ENCODE data around the gene SDHA. TPM values are rescaled to one million over a fixed set of nuclear protein-coding genes. Genes with fewer than 3 reads are reported as not detected.
"Not testable (repeated sequence)": the region's sequence is repeated elsewhere in the genome, so short reads cannot be mapped to it uniquely, and the experiment has no call there.

SDHA gene
- total RNA-seq, 1 experiment from 2014 or later = 54.0 TPM

DNA sequence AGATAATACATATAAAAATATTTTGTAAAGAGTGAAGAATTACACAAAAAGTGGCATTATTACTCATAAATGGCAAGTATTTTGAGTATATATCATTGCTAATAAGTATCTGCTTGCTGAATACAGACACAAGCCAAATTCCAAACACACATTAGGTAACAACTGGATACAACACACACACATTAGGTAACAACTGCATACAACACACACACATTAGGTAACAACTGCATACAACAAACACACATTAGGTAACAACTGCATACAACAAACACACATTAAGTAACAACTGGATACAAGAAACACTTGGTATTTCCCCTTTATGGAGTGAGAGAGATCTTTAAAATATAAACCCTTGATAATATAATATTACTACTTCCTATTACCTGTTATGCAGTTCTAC, 13.7 kb upstream of the SDHA start:
- peaks cover 12% of the 10 kb centered on the region; the same call in 1 of the 2 replicates for H3K36me3 ChIP-seq (ENCODE audit: insufficient read depth, low read length)
- no peak overlapping the region for H3K27ac ChIP-seq (ENCODE audit: low read length)
- H3K27me3 ChIP-seq (ENCODE audit: low read length) = no peaks in the 10 kb centered on the region
- H3K9me2 ChIP-seq (replicated peaks; ENCODE audit: insufficient read depth, low read length) = no peaks in the 10 kb centered on the region
- no peak for DNase-seq
- no peak overlapping the region for H2AFZ ChIP-seq (ENCODE audit: low read length)
- H3K4me3 ChIP-seq (ENCODE audit: low read length) = no peak overlapping the region
- no peak overlapping the region for H3K4me2 ChIP-seq (ENCODE audit: low read depth, low read length, poor library complexity, severe bottlenecking)
- peaks cover 8% of the 10 kb centered on the region; the same call in 1 of the 2 replicates for H4K20me1 ChIP-seq (ENCODE audit: insufficient read depth, low read depth, low read length)
- H3K4me1 ChIP-seq (ENCODE audit: low read length) = peaks cover 23% of the 10 kb centered on the region
- H3K79me2 ChIP-seq (ENCODE audit: low read length) = peaks cover 34% of the 10 kb centered on the region
- H3K9me3 ChIP-seq (ENCODE audit: low read length) = no peaks in the 10 kb centered on the region
- H3K9ac ChIP-seq (ENCODE audit: low read length) = no peak overlapping the region

DNA sequence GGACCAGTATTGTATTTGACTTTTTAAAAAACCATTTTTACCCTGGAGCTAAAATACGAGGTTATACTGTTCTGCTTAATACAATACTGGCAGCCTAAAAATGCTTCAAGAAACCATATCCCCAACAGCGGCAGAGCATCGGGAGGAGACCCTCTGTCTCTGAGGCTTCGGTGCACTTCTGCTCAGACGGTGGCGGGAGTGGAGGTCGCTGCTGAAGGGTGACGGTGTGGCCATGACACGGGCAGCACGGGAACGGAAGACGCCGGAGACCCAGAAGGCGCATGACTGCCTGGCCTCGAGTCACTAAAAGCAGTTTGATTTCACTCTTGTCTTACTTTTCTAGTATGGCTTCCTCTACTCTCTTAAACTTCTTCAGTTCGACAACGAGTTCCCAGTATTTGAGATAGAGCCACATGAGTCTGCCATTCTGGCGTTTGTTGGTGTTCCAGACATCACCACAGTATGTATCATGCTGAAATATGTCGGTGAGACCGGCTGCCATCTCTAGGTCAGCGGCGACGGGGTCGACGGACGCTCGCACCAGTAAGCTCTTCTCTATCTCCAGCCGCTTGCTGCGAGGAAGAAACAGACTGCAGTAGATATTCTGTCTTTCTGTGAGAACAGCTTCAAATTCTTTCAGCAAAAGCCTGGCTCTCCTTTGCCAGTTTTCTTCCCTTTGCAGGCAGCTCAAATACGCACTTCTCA, 13.0 kb upstream of the SDHA start:
- peaks cover 12% of the 10 kb centered on the region; the same call in 1 of the 2 replicates for H3K36me3 ChIP-seq (ENCODE audit: insufficient read depth, low read length)

DNA sequence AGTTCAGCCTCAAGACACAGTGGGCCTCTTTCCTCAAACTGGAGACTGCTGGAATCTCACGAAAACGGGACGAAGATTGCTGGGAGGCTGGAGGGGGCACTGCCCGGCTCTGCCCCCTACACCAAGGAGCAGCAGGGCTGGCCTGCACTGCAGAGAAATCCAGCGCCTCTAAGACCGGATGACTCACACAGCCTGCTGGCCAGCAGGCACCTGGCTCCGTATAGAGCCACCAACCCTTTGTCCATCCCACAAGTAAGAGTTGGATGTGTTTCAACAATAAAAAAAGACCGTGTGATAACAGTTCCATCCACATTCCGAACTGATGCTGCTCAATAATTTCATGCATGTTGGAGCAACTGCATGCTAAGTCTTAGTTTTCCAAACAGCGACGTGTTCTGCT, 11.7 kb upstream of the SDHA start:
- H3K9me2 ChIP-seq (replicated peaks; ENCODE audit: insufficient read depth, low read length) = no peaks in the 10 kb centered on the region
- no peaks in the 10 kb centered on the region for H3K9me3 ChIP-seq (ENCODE audit: low read length)
- H3K9ac ChIP-seq (ENCODE audit: low read length) = no peak overlapping the region
- H3K27ac ChIP-seq (ENCODE audit: low read length) = no peak overlapping the region
- H4K20me1 ChIP-seq (ENCODE audit: insufficient read depth, low read depth, low read length) = peaks cover 11% of the 10 kb centered on the region; the same call in 1 of the 2 replicates
- peaks cover 44% of the 10 kb centered on the region for H3K79me2 ChIP-seq (ENCODE audit: low read length)
- H3K4me2 ChIP-seq (ENCODE audit: low read depth, low read length, poor library complexity, severe bottlenecking) = no peak overlapping the region
- peaks cover 14% of the 10 kb centered on the region for H3K4me1 ChIP-seq (ENCODE audit: low read length)
- no peak overlapping the region for H2AFZ ChIP-seq (ENCODE audit: low read length)
- no peaks in the 10 kb centered on the region for H3K27me3 ChIP-seq (ENCODE audit: low read length)
- H3K36me3 ChIP-seq (ENCODE audit: insufficient read depth, low read length) = peaks cover 12% of the 10 kb centered on the region; the same call in 1 of the 2 replicates
- no peak for DNase-seq
- no peak overlapping the region for H3K4me3 ChIP-seq (ENCODE audit: low read length)

More for the DNA sequence above, 13.0 kb upstream of the SDHA start:
- DNase-seq = no peak
- H3K4me2 ChIP-seq (ENCODE audit: low read depth, low read length, poor library complexity, severe bottlenecking) = no peak overlapping the region
- H3K9me2 ChIP-seq (replicated peaks; ENCODE audit: insufficient read depth, low read length) = no peaks in the 10 kb centered on the region
- no peaks in the 10 kb centered on the region for H3K27me3 ChIP-seq (ENCODE audit: low read length)
- no peak overlapping the region for H3K27ac ChIP-seq (ENCODE audit: low read length)
- no peak overlapping the region for H3K9ac ChIP-seq (ENCODE audit: low read length)
- no peaks in the 10 kb centered on the region for H3K9me3 ChIP-seq (ENCODE audit: low read length)
- no peak overlapping the region for H2AFZ ChIP-seq (ENCODE audit: low read length)
- H3K4me3 ChIP-seq (ENCODE audit: low read length) = no peak overlapping the region
- peaks cover 23% of the 10 kb centered on the region for H3K4me1 ChIP-seq (ENCODE audit: low read length)
- H4K20me1 ChIP-seq (ENCODE audit: insufficient read depth, low read depth, low read length) = peaks cover 13% of the 10 kb centered on the region; the same call in 1 of the 2 replicates
- peaks cover 40% of the 10 kb centered on the region for H3K79me2 ChIP-seq (ENCODE audit: low read length)

GRCh38 chr5:206927-207536, 11.1 kb upstream of the SDHA start:
- Histone ChIP-seq H3K36me3 (ENCODE audit: insufficient read depth, low read length) (peaks cover 12% of the 10 kb centered on the region; the same call in 1 of the 2 replicates), H3K9me3 (ENCODE audit: low read length) (no peaks in the 10 kb centered on the region), H2AFZ (ENCODE audit: low read length) (no peak overlapping the region), H3K4me1 (ENCODE audit: low read length) (peaks cover 8% of the 10 kb centered on the region), H3K9ac (ENCODE audit: low read length) (no peak overlapping the region), H3K4me2 (ENCODE audit: low read depth, low read length, poor library complexity, severe bottlenecking) (no peak overlapping the region), H4K20me1 (ENCODE audit: insufficient read depth, low read depth, low read length) (peaks cover 11% of the 10 kb centered on the region; the same call in 1 of the 2 replicates), H3K27me3 (ENCODE audit: low read length) (no peaks in the 10 kb centered on the region), H3K4me3 (ENCODE audit: low read length) (no peak overlapping the region), H3K79me2 (ENCODE audit: low read length) (peaks cover 44% of the 10 kb centered on the region), H3K9me2 (replicated peaks; ENCODE audit: insufficient read depth, low read length) (no peaks in the 10 kb centered on the region), H3K27ac (ENCODE audit: low read length) (no peak overlapping the region)
- DNase-seq = no peak

GRCh38 chr5:207599-207998, 10.5 kb upstream of the SDHA start:
- no peaks in the 10 kb centered on the region for H3K27me3 ChIP-seq (ENCODE audit: low read length)
- no peak overlapping the region for H3K4me2 ChIP-seq (ENCODE audit: low read depth, low read length, poor library complexity, severe bottlenecking)
- H3K79me2 ChIP-seq (ENCODE audit: low read length) = peaks cover 44% of the 10 kb centered on the region
- peaks cover 12% of the 10 kb centered on the region; the same call in 1 of the 2 replicates for H3K36me3 ChIP-seq (ENCODE audit: insufficient read depth, low read length)
- DNase-seq = no peak
- H3K4me1 ChIP-seq (ENCODE audit: low read length) = peaks cover 2% of the 10 kb centered on the region
- no peak overlapping the region for H3K9ac ChIP-seq (ENCODE audit: low read length)
- H3K9me2 ChIP-seq (replicated peaks; ENCODE audit: insufficient read depth, low read length) = no peaks in the 10 kb centered on the region
- H3K27ac ChIP-seq (ENCODE audit: low read length) = no peak overlapping the region
- H3K9me3 ChIP-seq (ENCODE audit: low read length) = no peaks in the 10 kb centered on the region
- H3K4me3 ChIP-seq (ENCODE audit: low read length) = no peak overlapping the region
- H2AFZ ChIP-seq (ENCODE audit: low read length) = no peak overlapping the region
- peaks cover 8% of the 10 kb centered on the region; the same call in 1 of the 2 replicates for H4K20me1 ChIP-seq (ENCODE audit: insufficient read depth, low read depth, low read length)

DNA sequence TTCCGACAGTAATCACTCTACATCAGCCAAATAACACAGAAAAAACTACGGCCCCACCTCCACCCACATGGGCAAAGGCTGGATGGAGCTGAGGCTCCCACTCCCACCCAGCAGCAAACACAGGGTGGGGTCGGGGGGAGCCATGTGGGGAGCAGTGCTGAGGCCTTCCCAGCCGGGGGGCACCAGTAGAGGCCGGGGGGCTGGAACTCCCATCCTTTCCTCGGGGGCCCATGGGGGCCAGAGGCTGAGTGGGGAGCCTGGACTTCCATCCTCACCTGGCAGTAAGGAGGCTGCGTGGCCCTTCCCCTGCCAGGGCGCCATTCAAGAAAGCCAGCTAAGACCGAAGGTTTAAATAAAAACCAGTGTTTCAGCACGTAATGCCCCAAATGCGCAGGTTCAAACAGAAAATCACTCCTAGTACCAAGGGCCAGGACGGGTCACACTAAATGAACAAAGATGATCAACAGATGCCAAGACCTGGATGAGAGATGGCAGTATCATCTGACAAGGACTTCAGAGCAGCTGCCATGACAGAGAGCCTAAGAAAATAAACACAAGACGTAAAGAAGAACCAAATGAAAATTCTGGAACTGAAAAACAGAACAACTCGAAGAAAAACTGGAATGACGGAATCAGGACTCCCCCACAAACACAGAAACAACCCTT, 9.5 kb upstream of the SDHA start:
- DNase-seq = no peak
- no peak overlapping the region for H2AFZ ChIP-seq (ENCODE audit: low read length)
- H3K79me2 ChIP-seq (ENCODE audit: low read length) = peaks cover 46% of the 10 kb centered on the region
- H3K36me3 ChIP-seq (ENCODE audit: insufficient read depth, low read length) = peaks cover 12% of the 10 kb centered on the region; the same call in 1 of the 2 replicates
- H3K9me2 ChIP-seq (replicated peaks; ENCODE audit: insufficient read depth, low read length) = no peaks in the 10 kb centered on the region
- no peak overlapping the region for H3K4me3 ChIP-seq (ENCODE audit: low read length)
- peaks cover 8% of the 10 kb centered on the region; the same call in 1 of the 2 replicates for H4K20me1 ChIP-seq (ENCODE audit: insufficient read depth, low read depth, low read length)
- no peak overlapping the region for H3K27ac ChIP-seq (ENCODE audit: low read length)
- H3K4me2 ChIP-seq (ENCODE audit: low read depth, low read length, poor library complexity, severe bottlenecking) = no peak overlapping the region
- no peaks in the 10 kb centered on the region for H3K9me3 ChIP-seq (ENCODE audit: low read length)
- no peaks in the 10 kb centered on the region for H3K27me3 ChIP-seq (ENCODE audit: low read length)
- no peak overlapping the region for H3K9ac ChIP-seq (ENCODE audit: low read length)
- no peaks in the 10 kb centered on the region for H3K4me1 ChIP-seq (ENCODE audit: low read length)

DNA sequence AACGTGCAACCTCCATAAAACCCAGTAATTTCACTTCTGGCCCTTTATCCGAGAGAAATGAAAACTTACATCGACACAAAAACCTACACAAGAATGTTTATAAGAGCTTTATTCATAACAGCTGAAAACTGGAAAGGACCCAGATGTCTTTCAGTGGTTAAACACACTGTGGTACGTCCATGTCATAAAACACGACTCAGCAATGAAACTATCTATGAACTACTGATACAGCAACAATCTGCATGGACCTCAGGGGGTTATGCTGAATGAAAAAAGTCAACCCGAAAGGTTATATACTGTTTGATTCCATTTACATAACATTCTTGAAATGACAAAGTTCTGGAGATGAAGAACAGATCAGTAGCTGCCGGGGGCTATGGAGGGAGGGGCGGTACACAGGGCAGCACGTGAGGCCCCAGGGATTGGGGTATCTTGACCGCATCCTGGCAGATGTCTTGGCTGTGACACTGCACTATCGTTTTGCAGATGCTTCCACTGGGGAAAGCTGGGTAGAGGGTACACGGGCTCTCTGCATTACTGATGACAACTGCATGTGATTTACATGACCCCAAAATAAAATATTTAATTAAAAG, 4.2 kb upstream of the SDHA start:
- no peak overlapping the region for H3K4me2 ChIP-seq (ENCODE audit: low read depth, low read length, poor library complexity, severe bottlenecking)
- H3K9me2 ChIP-seq (replicated peaks; ENCODE audit: insufficient read depth, low read length) = no peaks in the 10 kb centered on the region

DNA sequence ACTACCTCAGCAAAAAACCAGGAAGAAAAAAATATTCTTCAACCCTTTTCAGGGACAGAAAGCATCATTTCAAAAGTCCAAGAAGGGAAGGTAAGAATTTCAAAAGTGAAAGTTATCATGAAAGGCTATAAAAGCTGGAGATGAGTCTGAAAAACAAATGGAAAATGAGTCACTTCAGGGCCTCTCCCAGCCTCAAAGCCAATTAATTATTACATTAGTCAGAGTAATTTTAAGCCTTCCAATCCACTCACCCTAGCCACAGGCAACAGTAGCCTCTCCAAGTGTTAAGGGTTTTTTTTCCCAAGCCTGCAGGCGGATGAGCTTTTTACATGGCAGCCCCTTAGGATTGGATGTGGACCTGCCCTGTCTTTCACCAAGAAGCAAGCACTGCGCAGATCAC, 2.9 kb upstream of the SDHA start:
- H3K4me2 ChIP-seq (ENCODE audit: low read depth, low read length, poor library complexity, severe bottlenecking) = not testable (repeated sequence)

More for the DNA sequence above, 4.2 kb upstream of the SDHA start:
- H3K27ac ChIP-seq (ENCODE audit: low read length) = no peak overlapping the region
- peaks cover 6% of the 10 kb centered on the region for H3K4me1 ChIP-seq (ENCODE audit: low read length)
- H2AFZ ChIP-seq (ENCODE audit: low read length) = no peak overlapping the region
- H3K9me3 ChIP-seq (ENCODE audit: low read length) = no peaks in the 10 kb centered on the region
- no peak for DNase-seq
- H4K20me1 ChIP-seq (ENCODE audit: insufficient read depth, low read depth, low read length) = peaks cover 11% of the 10 kb centered on the region; the same call in 1 of the 2 replicates
- peaks cover 53% of the 10 kb centered on the region for H3K79me2 ChIP-seq (ENCODE audit: low read length)
- H3K4me3 ChIP-seq (ENCODE audit: low read length) = no peak overlapping the region
- H3K27me3 ChIP-seq (ENCODE audit: low read length) = no peaks in the 10 kb centered on the region
- no peaks in the 10 kb centered on the region for H3K36me3 ChIP-seq (ENCODE audit: insufficient read depth, low read length)
- no peak overlapping the region for H3K9ac ChIP-seq (ENCODE audit: low read length)

More for the DNA sequence above, 2.9 kb upstream of the SDHA start:
- not testable (repeated sequence) for H3K9me2 ChIP-seq (replicated peaks; ENCODE audit: insufficient read depth, low read length); H3K27ac ChIP-seq (ENCODE audit: low read length); H3K27me3 ChIP-seq (ENCODE audit: low read length); H3K36me3 ChIP-seq (ENCODE audit: insufficient read depth, low read length); H2AFZ ChIP-seq (ENCODE audit: low read length); H3K9me3 ChIP-seq (ENCODE audit: low read length); DNase-seq; H3K4me3 ChIP-seq (ENCODE audit: low read length); H3K9ac ChIP-seq (ENCODE audit: low read length)
- Histone ChIP-seq H3K4me1 (ENCODE audit: low read length) (peaks cover 16% of the 10 kb centered on the region), H4K20me1 (ENCODE audit: insufficient read depth, low read depth, low read length) (peaks cover 18% of the 10 kb centered on the region), H3K79me2 (ENCODE audit: low read length) (peaks cover 58% of the 10 kb centered on the region)

All from Karpas-422 (cell line).